Measurements from ENCODE around the gene ROBO1.

Gene ROBO1

GRCh38 chr3:79067734-79068133 is 700.1 kb downstream of the ROBO1 start:
- no peak for DNase-seq (ENCODE audit: low read depth, low spot score)
- no peak overlapping the region for H3K4me3 ChIP-seq (ENCODE audit: low read length)

GRCh38 chr3:79066481-79066880 is 701.3 kb downstream of the ROBO1 start:
- H3K4me3 ChIP-seq (ENCODE audit: low read length): no peak overlapping the region
- DNase-seq (ENCODE audit: low read depth, low spot score): no peak

- no peak for DNase-seq (ENCODE audit: low read depth, low spot score)
- no peak overlapping the region for H3K4me3 ChIP-seq (ENCODE audit: low read length)
These were observed 704.2 kb downstream of the ROBO1 start for GRCh38 chr3:79063624-79064023.

- H3K4me3 ChIP-seq (ENCODE audit: low read length): no peak overlapping the region
- no peak for DNase-seq (ENCODE audit: low read depth, low spot score)
These were observed 710.0 kb downstream of the ROBO1 start for GRCh38 chr3:79057756-79058155.

GRCh38 chr3:79056498-79056897 is 711.3 kb downstream of the ROBO1 start:
- no peak for DNase-seq (ENCODE audit: low read depth, low spot score)
- H3K4me3 ChIP-seq (ENCODE audit: low read length): no peak overlapping the region

GRCh38 chr3:79052054-79052681 is 715.6 kb downstream of the ROBO1 start:
- DNase-seq (ENCODE audit: low read depth, low spot score): no peak

GRCh38 chr3:79047581-79047980 is 720.2 kb downstream of the ROBO1 start:
- no peak overlapping the region for H3K4me3 ChIP-seq (ENCODE audit: low read length)

More at GRCh38 chr3:79052054-79052681, 715.6 kb downstream of the ROBO1 start:
- H3K4me3 ChIP-seq (ENCODE audit: low read length): no peak overlapping the region

GRCh38 chr3:79041621-79042020 is 726.2 kb downstream of the ROBO1 start:
- H3K4me3 ChIP-seq (ENCODE audit: low read length): no peak overlapping the region
- no peak for DNase-seq (ENCODE audit: low read depth, low spot score)

More at GRCh38 chr3:79047581-79047980, 720.2 kb downstream of the ROBO1 start:
- DNase-seq (ENCODE audit: low read depth, low spot score): no peak

GRCh38 chr3:79040701-79041100 is 727.1 kb downstream of the ROBO1 start:
- DNase-seq (ENCODE audit: low read depth, low spot score): no peak
- no peak overlapping the region for H3K4me3 ChIP-seq (ENCODE audit: low read length)

GRCh38 chr3:79040091-79040490 is 727.7 kb downstream of the ROBO1 start:
- DNase-seq (ENCODE audit: low read depth, low spot score): no peak
- H3K4me3 ChIP-seq (ENCODE audit: low read length): no peak overlapping the region

GRCh38 chr3:79039192-79039591 is 728.6 kb downstream of the ROBO1 start:
- no peak overlapping the region for H3K4me3 ChIP-seq (ENCODE audit: low read length)
- no peak for DNase-seq (ENCODE audit: low read depth, low spot score)

- H3K4me3 ChIP-seq (ENCODE audit: low read length): no peak overlapping the region
- DNase-seq (ENCODE audit: low read depth, low spot score): no peak
These were observed 729.2 kb downstream of the ROBO1 start for GRCh38 chr3:79038636-79039035.

GRCh38 chr3:79038057-79038456 is 729.7 kb downstream of the ROBO1 start:
- no peak overlapping the region for H3K4me3 ChIP-seq (ENCODE audit: low read length)
- no peak for DNase-seq (ENCODE audit: low read depth, low spot score)

GRCh38 chr3:79032686-79033318 is 735.0 kb downstream of the ROBO1 start:
- peak; percentile 41 for DNase-seq (ENCODE audit: low read depth, low spot score)
- H3K4me3 ChIP-seq (ENCODE audit: low read length): no peak overlapping the region

- H3K4me3 ChIP-seq (ENCODE audit: low read length): no peak overlapping the region
- no peak for DNase-seq (ENCODE audit: low read depth, low spot score)
These were observed 737.6 kb downstream of the ROBO1 start for GRCh38 chr3:79030157-79030556.

- no peak overlapping the region for H3K4me3 ChIP-seq (ENCODE audit: low read length)
- DNase-seq (ENCODE audit: low read depth, low spot score): no peak
These were observed 738.9 kb downstream of the ROBO1 start for GRCh38 chr3:79028916-79029315.

GRCh38 chr3:79027593-79027992 is 740.2 kb downstream of the ROBO1 start:
- H3K4me3 ChIP-seq (ENCODE audit: low read length): no peak overlapping the region
- DNase-seq (ENCODE audit: low read depth, low spot score): no peak

GRCh38 chr3:79019924-79020173 is 747.9 kb downstream of the ROBO1 start:
- DNase-seq (ENCODE audit: low read depth, low spot score): no peak
- H3K4me3 ChIP-seq (ENCODE audit: low read length): no peak overlapping the region

- DNase-seq (ENCODE audit: low read depth, low spot score): peak; percentile 18
- peak overlapping the region; percentile 21 for H3K4me3 ChIP-seq (ENCODE audit: low read length)
These were observed 748.5 kb downstream of the ROBO1 start for GRCh38 chr3:79019137-79019923.

- peak overlapping the region; percentile 21 for H3K4me3 ChIP-seq (ENCODE audit: low read length)
These were observed 749.1 kb downstream of the ROBO1 start for GRCh38 chr3:79018671-79019136.

More at GRCh38 chr3:79018671-79019136, 749.1 kb downstream of the ROBO1 start:
- DNase-seq (ENCODE audit: low read depth, low spot score): no peak
